Suppressor macrophage (primary cell): Measurements from ENCODE around the gene HDAC7.
A peak's percentile ranks its signal among the peaks of the same experiment; 100 is the strongest.

Source experiments
- DNase-seq, 4 experiments: peaks; one replicate each; pipeline ENCODE4 v3.0.0-alpha.2; 2020 to 2022

HDAC7 gene

GRCh38 chr12:47777741-47778558 lies 41.8 kb downstream of the HDAC7 start:
- DNase-seq, result peak; percentile 44 to 70 (median 64)

GRCh38 chr12:47777151-47777550 lies 42.6 kb downstream of the HDAC7 start:
- no peak for DNase-seq

GRCh38 chr12:47776471-47777143 lies 43.1 kb downstream of the HDAC7 start:
- DNase-seq, result peak; percentile 60 to 85 (median 82)

GRCh38 chr12:47775100-47775911 lies 44.4 kb downstream of the HDAC7 start:
- peak; percentile 66 to 88 (median 82) for DNase-seq

DNA sequence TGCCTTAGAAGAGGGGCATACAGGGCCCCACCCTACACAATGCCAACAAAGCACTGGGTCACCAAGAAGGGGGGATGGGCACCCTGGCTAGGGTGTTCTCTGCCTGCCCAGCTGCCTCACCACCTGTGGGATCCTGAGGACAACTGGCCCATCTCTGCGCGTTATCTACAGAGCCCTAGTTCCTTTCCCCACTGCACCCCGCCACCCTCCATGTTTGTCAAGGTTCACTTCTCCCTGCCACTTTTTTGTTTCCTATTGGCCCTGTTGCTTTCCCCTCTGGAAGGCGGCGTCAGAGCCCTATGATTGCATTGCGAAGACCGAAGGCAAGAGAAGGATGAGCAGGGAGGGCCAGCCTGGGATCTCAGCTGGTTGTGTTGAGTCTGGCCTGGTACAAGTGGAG lies 45.0 kb downstream of the HDAC7 start:
- no peak for DNase-seq

- peak; percentile 13 to 45 (median 30) for DNase-seq
Measured at GRCh38 chr12:47773858-47774580, 45.7 kb downstream of the HDAC7 start.

DNA sequence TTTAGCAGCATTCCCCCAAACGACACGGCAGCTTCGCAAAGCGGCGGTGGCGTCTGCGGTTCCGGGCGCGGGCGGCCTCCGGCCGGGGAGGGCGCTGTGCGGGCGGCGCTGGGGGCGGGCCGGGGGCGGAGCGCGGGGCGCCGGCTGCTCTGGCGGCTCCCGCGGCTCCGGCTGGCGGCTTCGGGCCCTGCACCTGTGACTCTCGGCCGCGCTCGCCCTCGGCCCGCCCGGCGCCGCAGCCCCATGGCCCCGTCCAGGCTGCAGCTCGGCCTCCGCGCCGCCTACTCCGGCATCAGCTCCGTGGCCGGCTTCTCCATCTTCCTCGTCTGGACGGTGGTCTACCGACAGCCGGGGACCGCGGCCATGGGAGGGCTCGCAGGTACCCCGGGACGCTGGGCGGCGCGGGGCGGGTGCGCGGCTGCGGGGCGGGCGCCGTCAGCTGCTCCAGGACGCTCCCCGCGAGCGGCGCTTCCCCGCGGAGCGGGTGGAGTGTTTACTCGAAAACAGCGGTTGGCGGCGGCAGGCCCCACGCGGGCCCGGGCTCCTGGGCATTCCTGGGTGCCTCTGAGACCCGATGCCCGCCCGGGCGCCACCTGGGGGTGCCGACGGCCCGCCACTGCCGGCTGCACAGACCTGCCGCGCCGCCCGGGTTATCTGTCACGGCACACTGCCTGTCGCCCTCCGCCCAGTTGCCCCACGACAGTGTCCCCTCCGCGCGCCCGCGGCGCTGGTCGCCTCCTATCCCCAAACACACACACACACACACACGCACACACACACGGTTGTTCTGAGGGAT lies 46.4 kb downstream of the HDAC7 start, which contains the start of gene SLC48A1:
TSS of gene SLC48A1 (plus strand) at position 177 of the 796 bp plus-strand sequence. CDS start at position 244, 67 bp downstream.
- DNase-seq, result peak; percentile 59 to 89 (median 74)

- DNase-seq, result no peak
Measured at GRCh38 chr12:47772738-47773061, 47.0 kb downstream of the HDAC7 start.

GRCh38 chr12:47772094-47772660 lies 47.5 kb downstream of the HDAC7 start:
- no peak for DNase-seq

GRCh38 chr12:47771304-47771703 lies 48.4 kb downstream of the HDAC7 start:
- DNase-seq, result no peak

GRCh38 chr12:47770086-47770726 lies 49.5 kb downstream of the HDAC7 start:
- peak; percentile 26 to 89 (median 62) for DNase-seq

GRCh38 chr12:47769234-47770085 lies 50.2 kb downstream of the HDAC7 start:
- DNase-seq, result no peak

DNA sequence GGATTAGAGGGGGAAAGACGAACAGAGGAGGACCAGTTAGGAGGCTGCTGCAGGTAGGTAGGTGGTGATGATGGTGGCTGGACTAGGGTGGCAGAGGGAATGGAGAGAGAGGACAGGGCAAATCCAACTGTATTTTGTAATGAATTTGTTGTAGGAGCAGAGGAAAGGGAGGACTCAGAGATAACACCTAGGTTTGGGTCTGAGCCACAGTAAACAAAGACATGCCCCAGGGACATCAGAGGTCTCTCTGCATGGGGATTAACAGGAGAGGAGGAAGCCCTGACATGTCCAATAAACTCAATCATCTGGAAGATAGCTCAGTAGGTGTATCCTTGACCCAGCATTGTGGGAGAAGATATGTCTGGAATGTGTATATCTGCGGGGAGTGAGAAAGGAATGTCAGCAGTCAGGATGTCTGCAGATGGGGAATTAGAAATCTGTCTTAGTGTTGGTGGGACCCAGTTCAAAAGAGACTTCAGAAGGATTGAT lies 51.3 kb downstream of the HDAC7 start:
- no peak for DNase-seq

GRCh38 chr12:47767216-47767724 lies 52.4 kb downstream of the HDAC7 start:
- peak; percentile 49 to 77 (median 71) for DNase-seq

DNA sequence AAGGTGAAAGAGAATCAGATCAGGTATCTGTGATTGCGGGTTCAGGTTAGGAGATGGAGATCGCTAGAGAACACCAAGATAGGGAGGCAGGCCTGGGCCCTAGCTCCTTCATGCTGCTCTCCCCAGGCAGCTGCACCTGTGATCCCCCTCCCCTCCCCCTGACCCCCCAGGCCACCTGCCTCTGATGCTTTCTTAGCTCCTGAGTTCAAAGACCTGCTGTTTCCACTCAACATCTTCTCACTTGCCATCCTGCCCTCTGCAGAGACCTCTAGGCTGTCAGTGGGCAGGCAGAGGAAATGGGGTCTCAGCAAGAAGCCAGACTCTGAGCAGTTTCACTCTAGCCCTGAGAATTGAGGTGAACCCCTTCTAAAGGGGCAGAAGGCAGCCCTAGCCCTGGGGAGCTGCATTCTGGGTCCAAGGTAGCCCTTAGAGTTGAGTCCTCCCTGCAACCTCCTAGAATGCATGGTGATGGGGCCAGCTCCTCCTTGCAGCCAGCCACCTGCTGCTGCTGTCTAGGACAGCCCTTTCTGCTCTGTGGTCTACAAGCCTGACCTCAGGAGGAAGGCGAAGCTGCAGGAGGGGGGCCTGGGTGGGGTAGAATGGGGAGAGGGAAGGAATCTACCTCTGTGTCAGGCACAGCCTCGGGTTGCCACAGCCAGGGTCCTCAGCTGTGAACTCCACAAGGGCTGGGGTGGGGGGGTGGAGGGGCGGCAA lies 53.0 kb downstream of the HDAC7 start:
- DNase-seq, result no peak

GRCh38 chr12:47763481-47764346 lies 56.0 kb downstream of the HDAC7 start:
- peak; percentile 52 to 68 (median 58) for DNase-seq

GRCh38 chr12:47762850-47763465 lies 56.7 kb downstream of the HDAC7 start:
- DNase-seq, result no peak
